T47D (cell line): ENCODE data around the gene ARHGAP24.
"Not testable (repeated sequence)": the region's sequence is repeated elsewhere in the genome, so short reads cannot be mapped to it uniquely, and the experiment has no call there.

ENCODE experiments used
- DNase-seq, 2 experiments: peaks; one replicate each; pipeline versions ENCODE4 v3.0.0 to v3.0.0-alpha.2; 2011 to 2012; ENCODE audit warnings: low read depth in 1 of 2, low spot score in 1 of 2
- JUND ChIP-seq: IDR thresholded peaks from 2 replicates; pipeline ENCODE4 v1.6.1; 2012; ENCODE audit warnings: low read depth
- in situ Hi-C: cut with HindIII; loops from 2 replicates; pipeline ENCODE4 v1.10.0; 2016; ENCODE audit warnings: low sequenced_read_pairs, low pct_unique_long_range_greater_than_20kb

Gene ARHGAP24

GRCh38 chr4:85613901-85614300 lies 139.0 kb downstream of the ARHGAP24 start:
- no peak for TF ChIP-seq JUND
- DNase-seq = no peak
- in situ Hi-C loops = no loop called here

GRCh38 chr4:85615952-85616351 lies 141.0 kb downstream of the ARHGAP24 start:
- in situ Hi-C loops = no loop called here
- DNase-seq = no peak
- no peak for TF ChIP-seq JUND

GRCh38 chr4:85617202-85617601 lies 142.3 kb downstream of the ARHGAP24 start:
- in situ Hi-C loops = no loop called here
- TF ChIP-seq JUND = no peak

GRCh38 chr4:85632981-85633380 lies 158.0 kb downstream of the ARHGAP24 start:
- no peak for TF ChIP-seq JUND
- no peak for DNase-seq
- in situ Hi-C loops = no loop called here

More at GRCh38 chr4:85617202-85617601, 142.3 kb downstream of the ARHGAP24 start:
- no peak for DNase-seq

- TF ChIP-seq JUND = no peak
- DNase-seq = no peak
- in situ Hi-C loops = no loop called here
Measured at GRCh38 chr4:85637778-85638177, 162.8 kb downstream of the ARHGAP24 start.

- in situ Hi-C loops = no loop called here
- no peak for DNase-seq
- no peak for TF ChIP-seq JUND
Measured at GRCh38 chr4:85639946-85640345, 165.0 kb downstream of the ARHGAP24 start.

GRCh38 chr4:85642356-85643100 lies 167.6 kb downstream of the ARHGAP24 start:
- TF ChIP-seq JUND = no peak
- no peak for DNase-seq
- in situ Hi-C loops = no loop called here

GRCh38 chr4:85644061-85644460 lies 169.1 kb downstream of the ARHGAP24 start:
- TF ChIP-seq JUND = no peak
- DNase-seq = no peak
- in situ Hi-C loops = no loop called here

GRCh38 chr4:85650908-85651307 lies 176.0 kb downstream of the ARHGAP24 start:
- in situ Hi-C loops = no loop called here
- TF ChIP-seq JUND = no peak
- DNase-seq = no peak

- TF ChIP-seq JUND = no peak
- DNase-seq = no peak
- in situ Hi-C loops = no loop called here
Measured at GRCh38 chr4:85656759-85657505, 182.0 kb downstream of the ARHGAP24 start.

- in situ Hi-C loops = no loop called here
- TF ChIP-seq JUND = no peak
Measured at GRCh38 chr4:85658766-85659439, 184.0 kb downstream of the ARHGAP24 start.

GRCh38 chr4:85659610-85660218 lies 184.8 kb downstream of the ARHGAP24 start:
- in situ Hi-C loops = no loop called here
- no peak for TF ChIP-seq JUND
- DNase-seq = no peak

More at GRCh38 chr4:85658766-85659439, 184.0 kb downstream of the ARHGAP24 start:
- no peak for DNase-seq

- DNase-seq, in situ Hi-C loops: not testable (repeated sequence)
Measured at GRCh38 chr4:85666625-85667024, 191.7 kb downstream of the ARHGAP24 start.
